NCI-H1417 (cell line): Measurements from ENCODE around the gene NKAIN4.

Experiments
- DNase-seq, 3 experiments: peaks; one replicate each; lab custom pipeline; 2025; lab: John Stamatoyannopoulos, UW

The NKAIN4 gene

GRCh38 chr20:63254232-63254605, at the start of gene NKAIN4:
TSS of gene NKAIN4 (minus strand) at chr20:63254463. CDS start at chr20:63254450, 13 bp downstream.
- no peak for DNase-seq

- no peak for DNase-seq
Observed at GRCh38 chr20:63303095-63303666, 48.9 kb upstream of the NKAIN4 start.

GRCh38 chr20:63301671-63302070, 47.4 kb upstream of the NKAIN4 start:
- DNase-seq = no peak

- no peak for DNase-seq
Observed at GRCh38 chr20:63298731-63299312, 44.6 kb upstream of the NKAIN4 start.

GRCh38 chr20:63297796-63298572, 43.7 kb upstream of the NKAIN4 start:
- no peak for DNase-seq

GRCh38 chr20:63297371-63297781, 43.1 kb upstream of the NKAIN4 start:
- no peak for DNase-seq

- DNase-seq = no peak
Observed at GRCh38 chr20:63296531-63297299, 42.5 kb upstream of the NKAIN4 start.

- peak in 2 of 3 experiments; percentile 60 to 74 for DNase-seq
Observed at GRCh38 chr20:63295846-63296245, 41.6 kb upstream of the NKAIN4 start.

- DNase-seq = no peak
Observed at GRCh38 chr20:63295422-63295821, 41.2 kb upstream of the NKAIN4 start.

GRCh38 chr20:63295018-63295417, 40.8 kb upstream of the NKAIN4 start:
- DNase-seq = no peak

- DNase-seq = no peak
Observed at GRCh38 chr20:63294536-63294900, 40.3 kb upstream of the NKAIN4 start.

GRCh38 chr20:63293871-63294535, 39.7 kb upstream of the NKAIN4 start:
- DNase-seq = peak in 1 of 3 experiments; percentile 10

- no peak for DNase-seq
Observed at GRCh38 chr20:63293456-63293855, 39.2 kb upstream of the NKAIN4 start.

GRCh38 chr20:63292904-63293303, 38.6 kb upstream of the NKAIN4 start, which contains the start of gene COL20A1:
TSS of gene COL20A1 (plus strand) at chr20:63293186. CDS start at chr20:63295108, 1,922 bp downstream.
- DNase-seq = no peak

GRCh38 chr20:63292292-63292701, 38.0 kb upstream of the NKAIN4 start:
- no peak for DNase-seq

GRCh38 chr20:63291811-63292210, 37.5 kb upstream of the NKAIN4 start:
- no peak for DNase-seq

GRCh38 chr20:63290677-63291472, 36.6 kb upstream of the NKAIN4 start:
- peak in 1 of 3 experiments; percentile 41 for DNase-seq

GRCh38 chr20:63290136-63290676, 35.9 kb upstream of the NKAIN4 start:
- no peak for DNase-seq

- DNase-seq = no peak
Observed at GRCh38 chr20:63289311-63290135, 35.3 kb upstream of the NKAIN4 start.
